Esophagus squamous epithelium (tissue), 5 donors: ENCODE data around the gene UPF1. TPM values are rescaled to one million over a fixed set of nuclear protein-coding genes. Genes with fewer than 3 reads are reported as not detected.
"Not testable (repeated sequence)": the region's sequence is repeated elsewhere in the genome, so short reads cannot be mapped to it uniquely, and the experiment has no call there.

ENCODE experiments used
- DNase-seq: peaks from one replicate; lab custom pipeline; 2025; lab: John Stamatoyannopoulos, UW
- H3K27ac ChIP-seq, 4 donors: fragments of 200-600 bp; sonication (generic); one replicate each; pipeline ENCODE4 v1.5.1; 2016 to 2019; ENCODE audit warnings: mild to moderate bottlenecking in 1 of 4
- H3K27me3 ChIP-seq, 4 donors: fragments of 200-600 bp; sonication (generic); 1 replicate in 3 of 4; 2 replicates in 1 of 4; pipeline versions ENCODE4 v1.5.1 to v1.6.0; 2017 to 2021; ENCODE audit warnings: antibody characterized with exemption in 1 of 4
- H3K36me3 ChIP-seq, 3 donors: fragments of 200-600 bp; sonication (generic); one replicate each; pipeline ENCODE4 v1.5.1; 2016 to 2019
- H3K4me1 ChIP-seq, 3 donors: fragments of 200-600 bp; sonication (generic); one replicate each; pipeline ENCODE4 v1.5.1; 2017 to 2019
- H3K4me3 ChIP-seq, 4 donors: fragments of 200-600 bp; sonication (generic); 1 replicate in 3 of 4; 2 replicates in 1 of 4; pipeline ENCODE4 v1.5.1; 2016 to 2019; ENCODE audit warnings: mild to moderate bottlenecking in 2 of 4, moderate library complexity in 1 of 4
- H3K9me3 ChIP-seq, 3 donors: fragments of 200-600 bp; sonication (generic); one replicate each; pipeline ENCODE4 v1.5.1; 2016 to 2019
- CTCF ChIP-seq, 6 experiments: fragments of 450-650 bp in 4 of 6; fragments of 200-600 bp in 2 of 6; sonication (generic) in 2 of 6; IDR thresholded peaks; one replicate each; pipeline ENCODE4 v1.5.1; 2016 to 2019; ENCODE audit warnings: antibody characterized with exemption in 6 of 6, mild to moderate bottlenecking in 4 of 6, moderate library complexity in 4 of 6
- POLR2A ChIP-seq, 4 donors: fragments of 450-650 bp; IDR thresholded peaks; one replicate each; pipeline ENCODE4 v1.6.1; 2017; ENCODE audit warnings: antibody characterized with exemption in 4 of 4, mild to moderate bottlenecking in 4 of 4, moderate library complexity in 3 of 4
- WGBS, 2 donors: methylation state at CpG; one replicate each; pipeline ENCODE4 v1.1.5; 2018; 5-methylcytosine and 5-hydroxymethylcytosine counted together
- intact Hi-C: fragments of 100-400 bp; cut with DNase I; formaldehyde crosslinking; loops from one replicate; pipeline ENCODE4 v1.15.0; 2022
- total RNA-seq, 4 donors: library from RNA; depleted of rRNA; stranded (reverse); fragments of >200 nt; gene quantifications; one replicate each; pipeline ENCODE4 v1.1.0, GENCODE V29; 2016
- donor health status: DM: yes; HTN: yes; CAD: no.

The UPF1 gene
- total RNA-seq, 4 donors from 2014 or later = 31.6 to 69.7 (median 55.6) TPM

DNA sequence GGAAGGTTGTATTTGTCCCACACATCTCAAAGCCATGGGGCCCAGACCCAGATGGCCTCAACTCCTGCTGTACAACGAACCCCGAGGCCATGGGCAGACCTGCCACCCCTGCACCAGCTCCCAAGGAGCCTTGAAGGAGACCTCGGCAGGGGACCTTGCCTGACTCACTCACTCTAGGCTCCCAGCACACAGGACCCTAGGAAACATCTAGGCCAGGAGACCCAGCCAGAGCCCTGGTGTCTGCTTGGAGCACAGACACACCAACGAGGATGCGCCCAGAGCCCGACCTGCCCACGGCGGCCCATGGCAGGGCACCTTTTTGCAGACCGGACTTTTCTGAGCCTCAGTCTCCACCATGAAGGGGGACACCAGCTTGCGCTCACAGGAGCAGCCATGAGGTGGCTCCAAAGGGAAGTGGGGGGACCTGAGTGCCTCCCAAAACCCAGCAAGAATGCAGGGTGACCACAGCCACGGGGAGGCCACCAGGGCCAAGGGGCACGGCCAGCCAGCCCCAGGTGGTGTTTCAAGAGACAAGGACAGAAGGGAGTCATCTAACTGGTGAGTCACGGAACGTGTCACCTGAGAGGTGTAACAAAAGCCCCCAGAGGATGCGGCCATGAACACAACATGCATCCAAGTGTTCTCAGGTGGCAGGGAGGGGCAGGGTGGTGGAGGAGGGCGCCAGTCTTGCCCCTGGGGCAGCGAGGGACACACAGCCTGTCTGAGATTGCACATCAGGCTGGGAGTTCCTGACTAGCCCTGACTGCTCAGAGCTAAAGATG, 69.1 kb downstream of the UPF1 start:
- no peak for DNase-seq
- peaks cover 8 to 75% (median 14%) of the 10 kb centered on the region in 3 donors for H3K36me3 ChIP-seq

DNA sequence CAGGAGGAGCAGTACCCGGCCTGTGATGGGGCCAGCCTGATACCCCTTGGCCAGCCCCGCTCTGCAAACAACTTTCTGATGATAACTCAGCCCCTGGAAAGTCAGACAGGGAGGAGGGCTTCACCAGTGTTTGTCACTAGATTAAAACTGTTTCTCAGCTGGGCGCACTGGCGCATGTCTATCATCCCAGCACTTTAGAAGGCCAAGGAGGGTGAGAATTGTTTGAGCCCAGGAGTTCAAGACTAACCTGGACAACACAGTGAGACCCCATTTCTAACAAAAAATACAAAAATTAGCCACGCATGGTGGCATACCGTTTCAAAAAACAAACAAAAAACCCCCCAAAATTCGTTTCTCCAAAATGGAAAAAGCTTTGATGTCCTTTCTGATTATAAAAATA, 69.7 kb downstream of the UPF1 start:
- intact Hi-C loops = no loop called here
- H3K27ac ChIP-seq = no peak overlapping the region
- peaks cover 12 to 81% (median 14%) of the 10 kb centered on the region in 3 donors for H3K36me3 ChIP-seq
- H3K27me3 ChIP-seq = peaks cover 0 to 12% (median 0%) of the 10 kb centered on the region in 4 donors
- H3K4me1 ChIP-seq = peaks cover 0 to 5% (median 4%) of the 10 kb centered on the region in 3 donors
- TF ChIP-seq POLR2A (IDR thresholded peaks at IDR 0.05) (no peak), CTCF (IDR thresholded peaks at IDR 0.05) (no peak)
- H3K4me3 ChIP-seq = no peak overlapping the region
- WGBS, 2 donors = 93 to 97% methylated on average over 6 of the region's 7 CpGs
- no peaks in the 10 kb centered on the region for H3K9me3 ChIP-seq
- DNase-seq = no peak

More for the DNA sequence above, 69.1 kb downstream of the UPF1 start:
- Histone ChIP-seq H3K27me3 (peaks cover 0 to 17% (median 0%) of the 10 kb centered on the region in 4 donors), H3K27ac (no peak overlapping the region), H3K9me3 (no peaks in the 10 kb centered on the region), H3K4me3 (no peak overlapping the region), H3K4me1 (peaks cover 0 to 10% (median 9%) of the 10 kb centered on the region in 3 donors)
- intact Hi-C loops = no loop called here
- 60 to 91% methylated on average over 2 to 4 of the region's 17 CpGs for WGBS, 2 donors
- TF ChIP-seq CTCF (IDR thresholded peaks at IDR 0.05) = no peak
- TF ChIP-seq POLR2A (IDR thresholded peaks at IDR 0.05) = no peak

- WGBS, 2 donors = 94 to 100% methylated on average over 4 of the region's 5 CpGs
- H3K27me3 ChIP-seq, DNase-seq, H3K9me3 ChIP-seq, H3K4me3 ChIP-seq, H3K27ac ChIP-seq, intact Hi-C loops, H3K4me1 ChIP-seq: not testable (repeated sequence)
- peaks cover 14 to 91% (median 18%) of the 10 kb centered on the region in 3 donors for H3K36me3 ChIP-seq
These were observed 70.8 kb downstream of the UPF1 start for GRCh38 chr19:18902519-18902918.

- intact Hi-C loops = no loop called here
- H3K27me3 ChIP-seq = no peaks in the 10 kb centered on the region
- WGBS, 2 donors = 79 to 94% methylated on average over 6 to 8 of the region's 29 CpGs
- TF ChIP-seq CTCF (IDR thresholded peaks at IDR 0.05) (no peak), POLR2A (IDR thresholded peaks at IDR 0.05) (no peak)
- H3K36me3 ChIP-seq = peaks cover 18 to 97% (median 18%) of the 10 kb centered on the region in 3 donors
- no peak overlapping the region for H3K4me3 ChIP-seq
- no peak overlapping the region for H3K27ac ChIP-seq
- DNase-seq = no peak
- H3K9me3 ChIP-seq = no peaks in the 10 kb centered on the region
- no peaks in the 10 kb centered on the region for H3K4me1 ChIP-seq
These were observed 71.6 kb downstream of the UPF1 start for GRCh38 chr19:18903156-18904037.

- H3K9me3 ChIP-seq = no peaks in the 10 kb centered on the region
- H3K4me3 ChIP-seq = no peak overlapping the region
- WGBS, 2 donors = 90 to 100% methylated on average over 2 to 7 of the region's 25 CpGs
- TF ChIP-seq POLR2A (IDR thresholded peaks at IDR 0.05) = no peak
- no peak for TF ChIP-seq CTCF (IDR thresholded peaks at IDR 0.05)
- no peaks in the 10 kb centered on the region for H3K4me1 ChIP-seq
- peaks cover 9 to 97% (median 13%) of the 10 kb centered on the region in 3 donors for H3K36me3 ChIP-seq
- no peak overlapping the region for H3K27ac ChIP-seq
- no peak for DNase-seq
- no peaks in the 10 kb centered on the region for H3K27me3 ChIP-seq
- intact Hi-C loops = no loop called here
These were observed 72.7 kb downstream of the UPF1 start for GRCh38 chr19:18904334-18905057.
